Glutamatergic neuron (in vitro differentiated cells): ENCODE data around the gene CDK5. TPM values are rescaled to one million over a fixed set of nuclear protein-coding genes. Genes with fewer than 3 reads are reported as not detected.
A peak's percentile ranks its signal among the peaks of the same experiment; 100 is the strongest.

Source experiments
- DNase-seq: peaks from one replicate; pipeline ENCODE4 v3.0.0; 2022
- H3K27ac Mint-ChIP-seq: one replicate; pipeline ENCODE4 v1.8.0; 2020; ENCODE audit warnings: mild to moderate bottlenecking, mixed read lengths, inconsistent platforms; ENCODE audit not compliant: unreplicated experiment
- H3K27me3 Mint-ChIP-seq: one replicate; pipeline ENCODE4 v1.8.0; 2020; ENCODE audit warnings: mild to moderate bottlenecking, moderate library complexity, mixed read lengths, inconsistent platforms; ENCODE audit not compliant: unreplicated experiment
- H3K36me3 Mint-ChIP-seq: one replicate; pipeline ENCODE4 v1.8.0; 2020; ENCODE audit warnings: mild to moderate bottlenecking, mixed read lengths, inconsistent platforms; ENCODE audit not compliant: unreplicated experiment
- H3K4me1 Mint-ChIP-seq: one replicate; pipeline ENCODE4 v1.8.0; 2020; ENCODE audit warnings: mild to moderate bottlenecking, low read depth, mixed read lengths, inconsistent platforms; ENCODE audit not compliant: unreplicated experiment
- H3K4me3 Mint-ChIP-seq: one replicate; pipeline ENCODE4 v1.8.0; 2020; ENCODE audit warnings: mild to moderate bottlenecking, mixed read lengths, inconsistent platforms; ENCODE audit not compliant: unreplicated experiment
- H3K9me3 Mint-ChIP-seq: one replicate; pipeline ENCODE4 v1.8.0; 2020; ENCODE audit warnings: mild to moderate bottlenecking, moderate library complexity, mixed read lengths, inconsistent platforms; ENCODE audit not compliant: unreplicated experiment
- CTCF ChIP-seq: fragments of 200-600 bp; sonication (generic); IDR thresholded peaks from one replicate; pipeline ENCODE4 v1.5.0; 2021; ENCODE audit not compliant: partially characterized antibody, unreplicated experiment
- total RNA-seq: library from RNA; stranded (reverse); fragmentation: NEBNext Ultra II Directional; extraction: Animal tissue kit (Norgen Biotek cat#: 25700); gene quantifications from one replicate; pipeline ENCODE4 v1.2.1, GENCODE V29; 2021; ENCODE audit not compliant: unreplicated experiment

Gene CDK5
- total RNA-seq, 1 donor from 2014 or later = 52.9 TPM

GRCh38 chr7:151095123-151095797 is 37.6 kb upstream of the CDK5 start:
- Mint-ChIP-seq H3K4me3 (no peak overlapping the region), H3K27me3 (peaks cover 9% of the 10 kb centered on the region), H3K9me3 (peaks cover 5% of the 10 kb centered on the region), H3K27ac (no peak overlapping the region), H3K36me3 (no peaks in the 10 kb centered on the region), H3K4me1 (peaks cover 48% of the 10 kb centered on the region)
- no peak for DNase-seq
- TF ChIP-seq CTCF = no peak

GRCh38 chr7:151094675-151095074 is 37.0 kb upstream of the CDK5 start:
- DNase-seq = no peak
- H3K27me3 Mint-ChIP-seq = peaks cover 12% of the 10 kb centered on the region
- peaks cover 6% of the 10 kb centered on the region for H3K9me3 Mint-ChIP-seq
- H3K4me1 Mint-ChIP-seq = peaks cover 47% of the 10 kb centered on the region
- H3K4me3 Mint-ChIP-seq = no peak overlapping the region
- no peak for TF ChIP-seq CTCF
- H3K36me3 Mint-ChIP-seq = no peaks in the 10 kb centered on the region
- no peak overlapping the region for H3K27ac Mint-ChIP-seq

GRCh38 chr7:151093748-151094147 is 36.1 kb upstream of the CDK5 start:
- no peak for TF ChIP-seq CTCF
- H3K27me3 Mint-ChIP-seq = peaks cover 19% of the 10 kb centered on the region
- H3K36me3 Mint-ChIP-seq = peaks cover 5% of the 10 kb centered on the region
- peaks cover 15% of the 10 kb centered on the region for H3K9me3 Mint-ChIP-seq
- peak overlapping the region; percentile 81 for H3K4me3 Mint-ChIP-seq
- H3K27ac Mint-ChIP-seq = no peak overlapping the region
- H3K4me1 Mint-ChIP-seq = peaks cover 49% of the 10 kb centered on the region
- DNase-seq = no peak

DNA sequence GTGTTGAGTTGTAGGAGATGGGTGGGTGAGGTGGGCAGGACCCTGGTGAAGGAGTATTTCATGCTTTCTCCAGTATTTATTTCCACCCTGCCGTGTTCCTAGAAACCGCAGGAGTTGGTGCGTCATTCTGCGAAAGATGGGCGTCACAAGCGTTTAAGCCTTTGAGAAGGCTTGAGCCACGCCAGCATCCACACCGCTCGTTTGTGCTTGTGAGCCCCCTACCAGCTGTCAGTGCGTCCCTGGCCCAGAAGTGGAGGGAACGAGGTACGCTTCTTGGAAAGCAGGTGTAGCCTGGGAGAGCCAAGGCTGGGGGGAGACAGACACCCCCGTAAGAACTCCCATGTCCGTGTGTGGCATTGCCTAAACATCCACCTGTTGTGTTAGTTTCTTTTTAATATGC is 34.3 kb upstream of the CDK5 start:
- no peak for DNase-seq
- Mint-ChIP-seq H3K36me3 (peaks cover 5% of the 10 kb centered on the region), H3K4me1 (peaks cover 44% of the 10 kb centered on the region), H3K27ac (no peak overlapping the region), H3K9me3 (peaks cover 26% of the 10 kb centered on the region), H3K27me3 (peaks cover 26% of the 10 kb centered on the region), H3K4me3 (peak overlapping the region; percentile 80)
- no peak for TF ChIP-seq CTCF

- Mint-ChIP-seq H3K9me3 (peaks cover 26% of the 10 kb centered on the region), H3K36me3 (peaks cover 5% of the 10 kb centered on the region)
Observed at GRCh38 chr7:151091431-151091830, 33.7 kb upstream of the CDK5 start.

More at GRCh38 chr7:151091431-151091830, 33.7 kb upstream of the CDK5 start:
- Mint-ChIP-seq H3K4me1 (peaks cover 44% of the 10 kb centered on the region), H3K4me3 (peak overlapping the region; percentile 80), H3K27me3 (peaks cover 28% of the 10 kb centered on the region), H3K27ac (peak overlapping the region; percentile 89)
- DNase-seq = peak; percentile 74
- peak; percentile 47 for TF ChIP-seq CTCF
